GM18511 (cell line): ENCODE measurements around the gene ITIH3.

ENCODE experiments used
- ATAC-seq: cut with Tn5 transposase; IDR thresholded peaks from one replicate; pipeline ENCODE4 v1.9.1; 2021; ENCODE audit warnings: mild to moderate bottlenecking, moderate library complexity; ENCODE audit not compliant: unreplicated experiment

Gene ITIH3

DNA sequence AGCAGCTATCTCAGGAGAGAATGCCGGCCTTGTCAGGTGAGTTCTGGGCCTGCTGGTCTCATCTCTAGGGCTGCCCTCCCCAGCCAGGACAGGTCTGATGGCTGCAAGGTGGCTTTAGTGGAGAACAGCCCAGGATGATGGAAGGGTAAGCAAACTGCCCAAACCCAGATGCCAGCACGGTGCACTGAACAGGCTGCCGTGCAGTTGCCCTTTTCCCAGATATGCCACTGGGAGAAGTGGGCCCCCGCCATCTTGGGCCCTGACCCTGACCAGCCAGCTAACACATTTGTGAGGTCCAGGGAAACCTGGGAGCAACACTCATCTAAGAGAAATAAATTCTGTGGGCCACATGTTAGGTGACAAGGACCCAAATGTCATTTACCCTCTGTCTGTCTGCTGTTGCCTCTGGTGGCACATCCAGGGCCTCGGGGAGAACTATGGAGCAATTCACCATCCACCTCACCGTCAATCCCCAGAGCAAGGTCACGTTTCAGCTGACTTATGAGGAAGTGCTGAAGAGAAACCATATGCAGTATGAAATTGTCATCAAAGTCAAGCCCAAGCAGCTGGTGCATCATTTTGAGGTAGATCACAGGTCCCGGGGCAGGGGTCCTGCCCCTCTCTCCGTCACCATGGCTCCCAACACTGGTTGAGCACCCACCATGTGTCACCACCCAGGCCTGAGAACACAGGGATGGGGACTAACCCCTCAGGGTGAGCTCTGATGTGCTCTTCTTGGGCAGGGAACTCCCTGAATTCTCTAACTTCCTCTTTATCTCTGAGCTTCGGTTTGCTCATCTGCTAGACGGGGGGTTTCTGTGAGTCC is 15.4 kb upstream of the ITIH3 start:
- ATAC-seq: peak; percentile 87

DNA sequence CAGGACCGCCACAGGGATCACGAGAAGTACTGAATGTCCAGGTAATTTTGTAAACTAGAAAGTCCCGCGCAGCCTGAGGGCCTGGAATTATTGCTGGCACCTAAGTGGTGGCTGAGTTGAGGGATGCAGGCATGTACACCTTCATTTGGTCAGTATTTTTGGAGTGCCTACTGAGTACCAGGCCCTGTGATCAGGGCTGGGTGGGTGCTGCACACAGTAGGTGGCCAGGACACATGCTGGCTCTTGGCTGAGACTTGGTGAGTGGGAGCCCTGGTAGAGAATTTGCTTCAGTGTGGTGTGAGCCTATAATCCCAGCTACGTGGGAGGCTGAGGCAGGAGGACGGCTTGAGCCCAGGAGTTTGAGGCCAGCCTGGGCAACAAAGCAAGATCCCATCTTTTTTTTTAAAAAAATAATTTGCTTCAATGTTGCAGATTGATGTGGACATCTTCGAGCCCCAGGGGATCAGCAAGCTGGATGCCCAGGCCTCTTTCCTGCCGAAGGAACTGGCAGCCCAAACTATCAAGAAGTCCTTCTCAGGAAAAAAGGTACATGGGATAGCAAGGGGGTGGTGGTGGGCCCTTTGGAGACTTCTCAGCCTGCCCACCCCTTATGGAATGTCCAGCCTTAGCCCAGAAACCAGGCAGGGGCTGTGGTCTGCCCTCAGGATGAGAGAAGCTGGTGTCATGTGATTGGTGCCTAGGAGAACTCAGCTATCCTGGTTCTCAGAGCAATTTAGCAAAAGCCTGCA is 14.6 kb upstream of the ITIH3 start:
- no peak for ATAC-seq

DNA sequence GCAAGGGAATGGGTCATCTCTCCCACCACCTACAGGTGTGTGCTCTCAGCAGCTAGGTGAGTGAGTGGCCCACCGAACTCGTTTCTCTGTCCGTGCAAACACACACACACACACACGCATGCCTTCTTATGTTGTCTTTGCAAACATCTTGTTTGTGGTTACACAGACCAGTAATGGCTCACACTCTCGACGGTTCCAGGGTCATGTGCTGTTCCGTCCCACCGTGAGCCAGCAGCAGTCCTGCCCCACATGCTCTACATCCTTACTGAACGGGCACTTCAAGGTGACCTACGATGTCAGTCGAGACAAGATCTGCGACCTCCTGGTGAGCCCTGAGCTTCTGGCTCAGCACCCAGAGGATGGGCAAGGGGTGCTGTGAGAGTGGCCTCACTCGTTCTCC is 12.9 kb upstream of the ITIH3 start:
- no peak for ATAC-seq

DNA sequence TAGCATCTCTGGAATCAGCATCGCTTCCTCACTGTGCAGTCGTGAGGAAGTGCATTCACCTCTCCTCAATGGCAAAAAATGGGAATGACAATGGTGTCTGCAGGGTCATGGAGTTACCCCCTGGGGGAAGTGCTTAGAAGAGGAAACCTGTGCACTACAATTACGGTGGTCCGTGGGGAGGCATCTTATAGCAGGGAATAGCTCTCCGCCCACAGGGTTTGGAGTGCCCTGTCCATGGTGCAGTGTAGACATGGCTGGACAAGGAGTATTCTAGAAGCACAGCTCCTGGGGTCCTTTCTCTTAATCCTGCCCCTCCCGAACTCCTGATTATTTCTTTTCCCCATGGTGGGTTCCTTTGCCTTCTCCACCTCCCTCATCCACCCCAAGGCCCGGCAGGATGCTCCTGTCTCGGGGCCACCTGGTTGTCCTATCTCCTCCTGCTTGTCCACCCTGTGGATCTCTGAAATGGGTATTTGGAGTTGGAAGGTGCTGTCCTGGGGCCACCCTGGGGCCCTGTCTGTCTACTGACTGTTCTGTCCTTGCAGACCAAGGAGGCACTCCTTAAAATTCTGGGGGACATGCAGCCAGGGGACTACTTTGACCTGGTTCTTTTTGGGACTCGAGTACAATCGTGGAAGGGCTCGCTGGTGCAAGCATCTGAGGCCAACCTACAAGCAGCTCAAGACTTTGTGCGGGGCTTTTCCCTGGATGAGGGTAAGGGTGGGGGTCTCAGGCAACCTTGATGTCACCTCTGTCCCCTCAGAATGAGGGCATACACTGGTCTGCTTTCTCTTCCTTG is 12.0 kb upstream of the ITIH3 start:
- no peak for ATAC-seq

DNA sequence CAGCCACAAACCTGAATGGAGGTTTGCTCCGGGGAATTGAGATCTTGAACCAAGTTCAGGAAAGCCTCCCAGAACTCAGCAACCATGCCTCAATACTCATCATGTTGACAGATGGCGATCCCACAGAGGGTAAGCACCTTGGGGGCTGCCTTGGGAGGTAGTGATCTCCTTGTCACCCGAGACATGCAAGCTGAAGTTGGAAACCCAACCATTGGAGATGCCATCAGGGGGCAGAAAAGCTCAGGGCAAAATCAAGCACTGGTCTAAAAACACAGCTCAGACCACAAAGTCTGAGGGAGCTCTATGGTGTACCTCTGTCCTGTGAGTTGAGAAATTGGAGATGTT is 11.4 kb upstream of the ITIH3 start:
- ATAC-seq: no peak

DNA sequence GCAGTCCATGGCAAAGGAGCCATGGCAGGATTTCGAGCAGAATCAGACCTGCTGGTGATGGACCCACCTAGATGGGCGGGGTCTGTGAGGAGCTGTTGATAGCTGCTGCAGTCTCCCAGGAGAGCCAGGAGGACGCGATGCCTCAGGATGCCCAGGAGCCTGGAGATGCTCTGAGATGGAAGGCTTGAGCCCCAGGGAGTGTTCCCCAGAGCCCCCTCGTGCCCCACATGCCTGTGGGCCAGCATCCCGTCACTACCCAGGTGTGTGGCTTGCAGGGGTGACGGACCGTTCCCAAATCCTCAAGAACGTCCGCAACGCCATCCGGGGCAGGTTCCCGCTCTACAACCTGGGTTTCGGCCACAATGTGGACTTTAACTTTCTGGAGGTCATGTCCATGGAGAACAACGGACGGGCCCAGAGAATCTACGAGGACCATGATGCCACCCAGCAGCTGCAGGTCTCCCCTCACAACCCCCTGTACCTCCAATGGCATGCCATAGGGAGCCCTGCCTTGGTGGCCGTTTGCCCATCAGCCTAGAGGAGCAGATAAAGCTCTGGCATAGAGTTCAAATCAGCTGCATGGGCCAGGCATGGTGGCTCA is 10.5 kb upstream of the ITIH3 start:
- ATAC-seq: no peak

DNA sequence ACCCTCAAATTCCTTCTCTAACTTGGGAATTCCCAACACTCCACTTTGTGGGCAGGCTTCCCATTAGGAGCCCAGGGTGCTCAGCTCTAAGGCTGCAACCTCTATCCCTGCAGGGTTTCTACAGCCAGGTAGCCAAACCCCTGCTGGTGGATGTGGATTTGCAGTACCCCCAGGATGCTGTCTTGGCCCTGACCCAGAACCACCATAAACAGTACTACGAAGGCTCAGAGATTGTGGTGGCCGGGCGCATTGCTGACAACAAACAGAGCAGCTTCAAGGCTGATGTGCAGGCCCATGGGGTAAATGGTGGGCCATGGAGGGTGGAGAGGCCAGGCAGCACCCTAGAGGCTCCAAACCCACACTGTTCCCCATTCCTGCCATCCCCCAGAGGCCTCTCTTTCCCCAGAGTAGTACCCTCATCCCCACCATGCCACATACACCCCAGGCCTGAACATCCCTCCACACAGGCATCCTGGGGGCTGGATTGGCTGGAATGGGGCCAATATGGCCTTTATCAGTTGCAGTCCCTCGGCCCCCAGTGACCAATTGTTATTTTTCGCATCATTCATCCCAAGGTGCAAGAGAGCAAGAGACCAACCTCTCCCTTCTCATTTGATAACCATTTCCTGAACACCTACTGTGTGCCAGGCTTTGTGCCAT is 9.5 kb upstream of the ITIH3 start:
- no peak for ATAC-seq

DNA sequence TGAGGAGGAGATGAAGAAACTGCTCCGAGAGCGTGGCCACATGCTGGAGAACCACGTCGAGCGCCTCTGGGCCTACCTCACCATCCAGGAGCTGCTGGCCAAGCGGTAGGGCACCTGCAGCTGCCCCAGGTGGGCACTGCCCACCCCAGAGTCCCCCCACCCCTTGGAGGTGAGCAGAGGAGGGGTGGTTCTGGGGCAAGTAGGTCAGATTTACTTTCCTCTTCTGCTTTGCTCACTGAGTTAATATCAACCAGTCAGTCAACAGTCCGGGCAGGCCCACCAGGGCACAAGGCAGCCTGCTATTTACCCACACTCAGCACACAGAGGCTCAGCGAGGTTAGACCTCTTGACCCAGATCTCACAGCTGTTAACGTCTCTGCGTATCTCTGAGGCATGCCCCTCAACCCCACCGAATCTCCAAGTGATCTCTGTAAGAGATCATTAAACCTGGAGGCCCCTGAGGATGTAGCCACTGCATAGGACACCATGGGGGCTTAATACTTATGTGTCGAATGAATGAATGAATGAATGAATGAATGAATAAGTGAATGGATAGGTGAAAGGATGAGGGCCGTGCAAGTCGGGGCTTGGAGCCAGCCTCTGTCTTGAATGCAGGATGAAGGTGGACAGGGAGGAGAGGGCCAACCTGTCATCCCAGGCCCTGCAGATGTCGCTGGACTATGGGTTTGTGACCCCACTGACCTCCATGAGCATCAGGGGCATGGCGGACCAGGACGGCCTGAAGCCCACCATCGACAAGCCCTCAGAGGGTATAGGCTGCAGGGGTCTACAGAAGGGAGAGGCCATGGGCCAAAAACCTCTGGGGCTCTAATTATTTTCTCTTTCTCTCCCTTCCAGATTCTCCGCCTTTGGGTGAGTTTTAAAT is 8.0 kb upstream of the ITIH3 start:
- ATAC-seq: no peak

DNA sequence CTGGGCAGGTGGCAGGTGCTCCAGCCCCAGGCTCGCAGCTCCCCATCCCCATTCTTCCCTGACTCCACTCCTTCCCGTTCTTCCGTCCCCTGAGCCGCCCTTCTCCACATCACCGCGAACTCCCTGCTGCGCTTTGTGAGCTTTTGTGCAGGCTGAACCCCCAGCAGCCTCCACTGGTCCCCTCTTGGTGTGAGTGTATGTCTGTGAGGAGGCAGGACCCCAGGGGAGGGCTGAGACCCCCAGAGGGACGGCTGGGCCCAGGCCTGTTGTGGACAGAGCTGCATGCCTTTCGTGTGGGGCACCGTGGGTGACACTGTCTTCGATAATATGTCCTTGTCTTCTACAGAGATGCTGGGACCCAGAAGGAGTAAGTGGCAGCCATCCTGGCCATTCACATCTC is 7.3 kb upstream of the ITIH3 start:
- no peak for ATAC-seq

DNA sequence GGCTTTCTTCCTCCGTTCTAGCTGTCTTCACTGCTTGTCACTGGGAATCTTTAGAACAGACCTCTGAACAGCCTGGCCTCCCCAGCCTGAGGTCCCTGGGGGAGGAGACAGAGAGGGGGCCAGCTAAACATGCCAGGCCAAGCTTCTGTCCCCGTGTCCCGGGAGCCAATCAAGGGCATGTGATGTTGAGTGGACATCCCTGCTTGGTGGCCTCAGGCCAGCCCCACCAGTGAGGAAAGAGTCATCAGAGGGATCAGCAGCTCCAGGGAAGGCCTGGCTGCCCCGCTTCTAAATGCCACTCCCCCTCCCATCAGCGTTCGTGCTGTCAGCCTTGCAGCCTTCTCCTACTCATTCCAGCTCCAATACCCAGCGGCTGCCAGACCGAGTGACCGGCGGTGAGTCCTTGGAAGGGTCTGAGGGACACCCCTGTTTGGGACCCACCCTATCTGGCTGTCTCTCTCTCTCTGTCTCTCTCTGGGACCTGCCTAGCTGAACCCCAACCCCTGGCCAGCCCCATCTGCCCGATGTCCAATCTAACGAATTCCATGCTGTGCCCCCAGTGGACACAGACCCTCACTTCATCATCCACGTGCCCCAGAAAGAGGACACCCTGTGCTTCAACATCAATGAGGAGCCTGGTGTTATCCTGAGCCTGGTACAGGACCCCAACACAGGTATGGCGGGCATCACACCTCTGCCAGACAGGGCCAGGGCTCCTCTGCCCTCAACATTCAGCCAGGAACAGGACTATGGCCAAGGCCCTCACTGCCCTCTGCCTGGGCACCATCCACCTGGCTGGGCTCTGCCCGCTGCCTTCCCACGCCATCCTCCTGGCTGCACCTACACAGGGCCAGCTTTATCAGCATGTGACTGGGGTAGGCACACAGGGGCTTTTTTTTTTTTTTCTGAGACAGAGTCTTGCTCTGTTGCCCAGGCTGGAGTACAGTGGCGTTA is 6.6 kb upstream of the ITIH3 start:
- ATAC-seq: no peak

DNA sequence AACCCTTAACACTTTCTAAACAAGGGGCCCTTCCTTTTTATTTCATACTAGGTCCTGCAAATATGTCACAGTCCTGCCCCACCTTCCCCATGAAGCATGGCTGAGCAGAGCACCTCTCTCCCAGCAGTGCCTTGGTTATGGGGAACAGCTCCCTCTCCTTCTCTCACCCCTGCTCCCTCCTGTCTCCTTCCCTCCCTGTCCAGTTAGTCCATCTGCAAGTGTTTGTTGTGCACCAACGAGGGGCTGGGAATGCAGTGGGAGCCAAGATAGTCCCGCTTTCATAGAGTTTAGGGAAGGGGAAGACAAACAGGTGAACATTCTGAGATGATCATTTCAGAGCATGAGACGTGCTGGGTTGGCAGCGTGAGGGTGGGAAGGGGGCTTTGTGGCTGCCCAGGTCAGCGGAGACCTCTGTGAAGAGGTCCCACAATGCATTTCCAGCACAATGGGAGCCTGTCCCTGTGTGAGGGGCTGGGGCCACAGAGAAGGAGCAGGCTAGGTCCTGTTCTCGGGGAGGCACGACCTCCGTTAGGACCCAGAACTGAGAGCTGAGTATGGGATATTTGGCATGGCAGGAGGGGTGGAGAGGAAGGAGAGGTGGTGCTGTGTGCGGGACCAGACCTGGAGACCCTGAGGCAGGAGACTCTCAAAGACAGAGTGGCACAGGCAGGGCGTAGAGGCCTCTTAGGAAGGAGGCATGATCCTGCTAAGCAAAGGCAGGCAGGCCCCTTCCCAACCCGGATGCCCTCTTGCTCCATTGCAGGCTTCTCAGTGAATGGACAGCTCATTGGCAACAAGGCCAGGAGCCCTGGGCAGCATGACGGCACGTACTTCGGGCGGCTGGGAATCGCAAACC is 5.5 kb upstream of the ITIH3 start:
- ATAC-seq: no peak

DNA sequence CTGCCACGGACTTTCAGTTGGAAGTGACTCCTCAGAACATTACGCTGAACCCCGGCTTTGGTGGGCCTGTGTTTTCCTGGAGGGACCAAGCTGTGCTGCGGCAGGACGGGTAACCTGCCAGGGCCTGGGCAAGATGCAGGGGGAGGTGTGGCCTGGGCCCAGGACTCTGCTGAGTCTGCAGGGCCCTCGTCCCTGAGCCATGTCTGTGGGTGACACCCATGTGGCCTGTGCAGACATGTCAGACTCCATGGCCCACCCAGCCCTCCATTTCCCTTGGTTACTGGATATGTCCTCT is 4.9 kb upstream of the ITIH3 start:
- ATAC-seq: no peak

DNA sequence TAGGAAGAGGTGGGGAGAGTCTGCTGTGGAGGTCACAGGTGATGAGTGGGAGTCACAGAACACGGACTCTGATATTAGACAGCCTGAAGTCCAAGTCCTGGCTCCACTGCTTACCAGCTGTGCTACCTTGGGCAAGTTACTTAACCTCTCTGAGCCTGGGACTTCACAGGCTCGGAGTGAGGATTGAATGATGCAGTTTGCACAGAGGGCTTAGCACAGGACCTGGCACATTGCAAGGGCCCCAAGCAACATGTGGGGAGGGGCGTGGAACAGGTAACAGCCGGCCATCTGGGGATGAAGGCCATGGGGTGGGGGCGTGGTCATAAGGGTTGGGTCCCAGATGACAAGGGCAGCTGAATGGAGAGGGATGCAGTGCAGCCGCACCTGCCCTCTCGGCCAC is 4.3 kb upstream of the ITIH3 start:
- no peak for ATAC-seq

DNA sequence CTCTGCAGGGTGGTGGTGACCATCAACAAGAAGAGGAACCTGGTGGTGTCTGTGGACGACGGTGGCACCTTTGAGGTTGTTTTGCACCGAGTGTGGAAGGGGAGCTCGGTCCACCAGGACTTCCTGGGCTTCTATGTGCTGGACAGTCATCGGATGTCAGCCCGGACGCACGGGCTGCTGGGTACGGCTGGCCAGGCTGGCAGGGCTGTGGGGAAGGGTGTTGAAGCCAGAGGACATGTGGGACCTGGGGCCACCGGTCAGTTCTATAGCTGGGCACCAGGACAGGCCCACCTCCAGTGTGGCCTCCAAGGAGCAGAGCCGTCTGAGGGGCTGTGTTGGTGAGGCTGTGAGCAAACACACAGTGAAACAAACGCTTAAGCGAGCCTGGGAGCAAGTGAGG is 3.9 kb upstream of the ITIH3 start:
- no peak for ATAC-seq

DNA sequence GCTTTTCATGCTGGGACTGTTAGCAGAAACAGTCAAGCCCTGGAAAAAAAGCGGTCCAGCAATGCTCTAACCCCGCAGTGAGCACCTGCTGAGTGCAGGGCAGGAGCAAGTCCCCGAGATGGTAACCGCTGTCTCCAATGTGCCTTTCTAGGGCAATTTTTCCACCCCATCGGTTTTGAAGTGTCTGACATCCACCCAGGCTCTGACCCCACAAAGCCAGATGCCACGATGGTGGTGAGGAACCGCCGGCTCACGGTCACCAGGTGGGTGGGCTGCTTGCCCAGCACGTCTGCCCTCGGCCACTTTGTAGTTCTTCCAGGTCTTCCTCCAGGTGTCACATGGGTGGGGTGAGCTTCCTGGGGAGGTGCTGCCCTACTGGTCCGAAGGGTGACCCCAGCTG is 3.2 kb upstream of the ITIH3 start:
- no peak for ATAC-seq

DNA sequence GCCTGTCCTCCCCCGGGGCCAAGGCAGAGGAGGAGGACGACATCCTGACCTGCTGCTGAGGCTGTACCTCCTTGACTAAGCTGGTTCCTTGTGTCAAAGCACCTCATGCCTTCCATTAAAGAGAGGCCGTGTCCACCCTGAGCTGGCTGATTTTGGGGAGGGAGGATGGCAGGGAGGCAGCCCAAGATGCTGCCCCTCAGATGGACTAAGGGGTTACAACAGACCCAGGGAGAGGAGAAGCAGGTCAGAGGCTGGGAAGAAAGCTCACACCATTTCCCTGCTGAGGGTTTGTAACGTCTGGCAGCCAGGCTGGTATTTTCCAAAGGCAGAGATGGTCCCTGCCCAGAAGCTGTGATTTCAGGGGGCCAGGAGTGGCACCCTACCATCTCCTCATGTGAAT is 2.7 kb upstream of the ITIH3 start:
- no peak for ATAC-seq

DNA sequence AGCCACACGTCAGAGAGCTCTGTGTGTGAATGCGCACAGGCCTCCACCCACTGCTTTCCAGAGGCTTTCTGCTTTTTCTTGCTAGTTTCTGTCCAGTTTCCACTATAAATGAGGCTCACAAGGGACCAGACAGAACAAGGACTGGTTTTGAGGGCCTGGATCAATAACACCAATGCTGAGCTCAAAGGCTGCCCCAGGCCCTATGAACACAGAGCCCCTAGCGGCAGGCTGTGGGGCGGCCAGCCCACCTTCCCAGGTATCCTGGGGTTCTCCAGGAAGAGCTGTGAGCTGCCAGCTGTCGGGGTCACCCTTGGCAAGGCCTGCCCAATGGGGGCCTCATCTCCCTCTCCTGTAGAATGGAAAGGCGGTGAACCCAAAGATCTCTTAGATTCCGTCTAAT is 2.2 kb upstream of the ITIH3 start:
- no peak for ATAC-seq
